Hematopoietic multipotent progenitor cell treated with erythropoietin and hydrocortisone succinate and interleukin-3 and kit ligand, for 4 days (in vitro differentiated cells): ENCODE results near the gene AGPS.
"Not testable (repeated sequence)": the region's sequence is repeated elsewhere in the genome, so short reads cannot be mapped to it uniquely, and the experiment has no call there.

ENCODE experiments used
- DNase-seq: peaks from one replicate; pipeline ENCODE4 v3.0.0-alpha.2; 2015

AGPS gene

DNA sequence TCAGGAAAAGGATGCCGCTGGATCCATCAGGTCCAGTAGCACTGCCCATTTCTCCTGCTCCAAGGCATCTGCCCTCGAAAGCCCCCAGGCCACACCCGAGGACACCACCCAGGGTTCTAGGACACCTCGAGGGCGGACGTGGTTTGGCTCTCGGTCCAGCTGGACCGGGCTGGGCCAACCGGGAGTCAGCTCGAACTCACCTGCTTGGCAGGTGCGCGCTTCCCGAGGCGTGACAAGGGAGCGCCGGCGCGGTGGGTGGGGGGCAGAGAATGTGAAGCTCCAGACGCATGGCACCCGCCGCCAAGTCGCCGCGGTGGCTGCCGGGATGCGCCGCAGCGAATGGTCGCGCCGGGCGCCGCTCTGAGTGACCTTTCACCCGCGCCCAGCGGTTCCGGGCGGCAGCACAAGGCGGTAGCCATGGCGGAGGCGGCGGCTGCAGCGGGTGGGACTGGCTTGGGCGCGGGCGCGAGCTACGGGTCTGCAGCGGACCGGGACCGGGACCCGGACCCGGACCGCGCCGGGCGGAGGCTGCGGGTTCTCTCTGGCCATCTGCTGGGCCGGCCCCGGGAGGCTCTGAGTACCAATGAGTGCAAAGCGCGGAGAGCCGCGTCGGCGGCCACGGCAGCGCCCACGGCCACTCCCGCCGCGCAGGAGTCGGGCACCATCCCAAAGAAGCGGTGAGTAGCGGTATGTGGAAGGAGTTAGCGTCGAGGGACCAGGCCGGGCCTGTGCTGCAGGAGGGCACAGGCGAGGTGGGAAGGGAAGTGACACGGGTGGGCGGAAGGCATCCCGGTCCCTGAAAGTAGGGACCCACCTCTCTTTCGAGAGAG is at the start of gene AGPS:
Gene AGPS (plus strand): TSS at position 401 of the 830 bp plus-strand sequence. CDS start 17 bp downstream, at position 418.
- peak; percentile 93 for DNase-seq

DNA sequence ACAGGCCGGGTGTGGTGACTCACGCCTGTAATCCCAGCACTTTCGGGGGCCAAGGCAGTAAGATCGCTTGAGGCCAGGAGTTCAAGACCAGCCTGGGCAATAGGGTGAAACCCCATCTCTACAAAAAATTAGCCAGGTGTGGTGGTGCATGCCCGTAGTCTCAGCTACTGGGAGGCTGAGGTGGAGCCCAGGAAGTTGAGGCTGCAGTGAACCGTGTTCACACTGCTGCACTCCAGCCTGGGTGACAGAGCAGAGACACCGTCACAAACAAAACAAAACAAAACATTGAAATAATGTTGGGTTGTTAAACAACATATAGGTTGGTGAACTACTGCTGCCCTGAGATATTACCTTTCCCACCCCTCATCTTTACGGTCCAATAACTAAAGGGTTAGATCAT is 48.8 kb upstream of the AGPS start:
- no peak for DNase-seq

DNA sequence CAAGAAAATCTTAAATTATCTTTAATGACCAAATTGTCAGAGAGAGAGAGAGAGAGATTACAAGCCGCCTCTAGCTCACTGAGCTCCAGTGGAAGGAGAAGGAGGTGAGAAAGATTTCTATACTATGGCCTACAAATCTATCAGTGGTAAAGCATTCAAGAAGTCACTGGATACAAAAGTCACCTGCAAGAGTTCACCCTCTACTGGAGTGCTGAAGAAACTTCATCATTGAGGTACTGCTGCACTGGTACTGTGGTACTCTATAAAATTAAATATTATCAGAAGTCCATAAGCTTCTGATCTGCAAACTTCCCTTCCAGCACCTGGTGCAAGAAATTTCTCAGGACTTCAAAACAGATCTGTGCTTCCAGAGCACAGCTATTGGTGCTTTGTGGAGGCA is 48.3 kb upstream of the AGPS start:
- no peak for DNase-seq

DNA sequence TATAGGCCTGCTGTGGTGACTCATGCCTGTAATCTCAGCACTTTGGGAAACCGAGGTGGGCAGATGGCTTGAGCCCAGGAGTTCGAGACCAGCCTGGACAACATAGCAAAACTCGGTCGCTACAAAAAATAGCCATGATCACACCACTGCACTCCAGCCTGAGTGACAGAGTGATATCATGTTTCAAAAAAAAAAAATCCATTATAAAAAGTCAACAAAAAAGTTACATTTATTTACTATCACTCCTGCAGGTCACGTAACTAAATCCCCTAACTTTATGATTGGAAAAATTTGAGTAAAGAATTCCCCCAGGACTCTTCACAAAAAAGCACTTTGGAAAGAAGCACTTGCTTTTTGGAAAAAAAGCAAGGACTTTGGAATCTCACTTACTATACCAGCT is 46.4 kb upstream of the AGPS start:
- DNase-seq = no peak

DNA sequence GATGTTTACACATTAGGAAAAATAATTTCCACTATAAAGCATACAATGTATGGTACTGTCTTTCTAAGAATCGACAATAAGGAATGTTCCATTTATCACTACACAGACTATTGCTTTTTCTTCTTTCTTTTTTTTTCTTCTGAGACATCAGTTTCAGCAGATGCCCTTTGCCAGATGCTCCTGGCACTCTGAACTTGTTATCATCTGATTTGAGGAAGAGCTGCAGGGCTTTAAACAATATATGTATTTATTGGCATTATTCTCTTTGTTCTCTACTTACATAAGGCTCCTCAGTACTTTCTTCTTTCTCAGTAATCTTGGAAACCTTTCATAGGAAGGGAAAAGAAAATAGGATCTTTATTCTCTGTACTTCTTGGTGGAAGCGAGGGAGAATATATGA is 45.0 kb upstream of the AGPS start:
- no peak for DNase-seq

DNA sequence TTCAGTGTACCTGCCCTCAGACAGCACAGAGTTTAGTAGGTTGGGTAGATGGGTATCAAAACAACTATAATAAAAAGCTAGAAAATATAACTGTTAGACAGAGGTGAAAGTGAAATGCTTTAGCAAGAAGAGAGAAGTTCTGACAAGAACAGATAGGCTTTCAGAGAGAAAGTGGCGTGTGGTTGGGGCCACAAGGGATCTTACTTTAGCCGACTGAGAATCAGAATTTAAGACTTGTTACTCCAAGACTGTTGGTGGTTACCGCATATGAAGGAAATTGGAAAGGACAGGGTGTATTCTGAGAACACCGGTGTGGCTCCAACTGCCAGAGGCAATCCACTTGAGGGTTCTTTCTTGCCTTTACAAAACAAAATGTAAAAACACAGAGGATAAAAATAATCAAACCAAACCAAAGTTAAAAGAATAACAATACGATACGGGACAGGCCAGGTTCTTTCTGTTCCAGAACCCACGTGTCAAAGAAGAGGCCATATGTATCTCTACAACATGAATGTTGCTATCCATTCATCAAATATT is 44.4 kb upstream of the AGPS start:
- DNase-seq = peak; percentile 79

DNA sequence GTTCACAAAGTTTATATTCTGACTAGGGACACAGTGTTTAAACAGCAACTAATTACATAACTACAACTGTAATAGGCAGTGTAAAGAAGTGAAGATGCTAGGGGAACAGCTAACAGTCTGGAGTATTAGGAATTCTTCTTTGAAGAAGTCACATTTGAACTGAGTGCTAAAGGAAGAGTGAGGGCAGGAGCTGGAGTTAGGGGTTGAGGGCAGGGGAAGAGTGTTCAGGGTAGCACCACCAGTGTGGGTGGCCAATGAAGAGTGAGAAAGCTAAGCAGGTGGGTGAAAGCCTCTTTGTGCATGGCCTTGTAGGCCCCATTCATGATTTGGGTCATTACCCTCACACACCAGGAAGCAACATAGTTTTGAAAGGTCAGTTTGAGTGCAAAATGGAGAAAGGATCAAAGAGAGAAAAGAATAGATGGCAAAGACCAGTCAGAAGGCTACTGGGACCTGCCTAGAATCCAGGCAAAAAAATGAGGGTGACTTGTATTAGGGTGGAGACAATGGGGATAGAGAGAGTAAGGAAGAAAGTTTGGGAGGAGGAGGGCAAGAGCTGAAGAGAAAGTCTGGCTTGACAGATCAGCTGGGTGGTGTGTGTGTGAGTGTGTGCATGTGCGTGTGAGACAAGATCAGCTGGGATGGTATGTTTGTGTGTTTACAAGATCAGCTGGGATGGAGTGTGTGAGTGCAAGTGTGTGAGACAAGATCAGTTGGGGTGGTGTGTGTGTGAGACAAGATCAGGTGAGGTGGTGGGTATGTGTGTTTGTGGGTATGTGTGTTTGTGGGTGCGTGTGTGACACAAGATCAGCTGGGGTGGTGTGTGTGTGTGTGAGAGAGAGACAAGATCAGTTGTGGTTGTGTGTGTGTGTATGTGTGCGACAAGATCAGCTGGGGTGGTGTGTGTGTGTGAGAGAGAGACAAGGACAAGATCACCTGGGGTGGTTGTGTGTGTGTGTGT is 43.6 kb upstream of the AGPS start:
- no peak for DNase-seq

DNA sequence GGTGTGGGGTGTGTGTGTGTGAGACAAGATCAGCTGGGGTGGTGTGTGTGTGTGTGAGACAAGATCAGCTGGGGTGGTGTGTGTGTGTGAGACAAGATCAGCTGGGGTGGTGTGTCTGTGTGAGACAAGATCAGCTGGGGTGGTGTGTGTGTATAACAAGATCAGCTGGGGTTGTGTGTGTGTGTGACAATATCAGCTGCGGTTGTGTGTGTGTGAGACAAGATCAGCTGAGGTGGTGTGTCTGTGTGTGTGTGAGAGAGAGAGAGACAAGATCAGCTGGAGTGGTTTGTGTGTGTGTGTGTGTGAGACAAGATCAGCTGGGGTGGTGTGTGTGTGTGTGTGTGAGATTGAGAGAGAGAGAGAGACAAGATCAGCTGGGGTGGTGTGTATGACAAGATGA is 41.9 kb upstream of the AGPS start:
- DNase-seq = not testable (repeated sequence)

DNA sequence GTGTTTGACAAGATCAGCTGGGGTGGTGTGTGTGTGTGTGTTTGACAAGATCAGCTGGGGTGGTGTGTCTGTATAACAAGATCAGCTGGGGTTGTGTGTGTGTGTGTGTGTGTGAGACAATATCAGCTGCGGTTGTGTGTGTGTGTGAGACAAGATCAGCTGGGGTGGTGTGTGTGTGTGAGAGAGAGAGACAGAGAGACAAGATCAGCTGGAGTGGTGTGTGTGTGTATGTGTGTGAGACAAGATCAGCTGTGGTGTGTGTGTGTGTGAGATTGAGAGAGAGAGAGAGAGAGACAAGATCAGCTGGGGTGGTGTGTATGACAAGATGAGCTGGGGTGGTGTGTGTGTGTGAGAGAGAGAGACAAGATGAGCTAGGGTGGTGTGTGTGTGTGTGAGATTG is 41.5 kb upstream of the AGPS start:
- not testable (repeated sequence) for DNase-seq

DNA sequence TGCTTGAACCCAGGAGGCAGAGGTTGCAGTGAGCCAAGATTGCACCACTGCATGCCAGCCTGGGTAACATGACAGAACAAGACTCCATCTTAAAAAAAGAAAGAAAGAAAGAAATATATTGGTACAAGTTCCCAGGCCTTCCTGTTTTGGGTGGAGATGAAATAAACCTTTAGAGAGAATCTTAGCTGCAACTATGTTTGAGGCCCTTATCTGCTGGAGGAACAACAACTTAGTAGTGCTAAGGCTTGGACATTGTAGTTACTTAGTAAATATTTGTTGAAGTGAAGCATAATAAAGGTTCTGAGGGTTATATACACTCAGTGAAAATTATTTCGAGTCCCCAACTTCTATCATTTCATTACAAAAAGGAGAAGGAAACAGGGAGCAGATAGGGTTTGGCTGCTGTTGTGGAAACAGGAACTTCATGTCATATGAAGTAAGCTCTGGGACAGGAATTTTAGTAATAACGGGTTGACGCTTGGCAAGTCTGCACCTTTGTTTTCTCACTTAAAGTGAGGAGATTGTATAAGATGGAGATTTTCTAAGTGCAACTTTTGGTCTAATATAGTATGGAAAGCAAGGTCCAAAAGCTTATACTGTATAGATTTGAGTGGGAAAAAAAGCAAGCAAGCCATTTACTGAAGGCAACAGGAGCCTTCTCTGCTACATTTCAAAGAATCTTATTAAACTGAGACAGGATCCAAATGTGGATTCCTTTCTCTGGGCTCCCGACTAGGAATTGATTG is 40.0 kb upstream of the AGPS start:
- DNase-seq = peak; percentile 79

DNA sequence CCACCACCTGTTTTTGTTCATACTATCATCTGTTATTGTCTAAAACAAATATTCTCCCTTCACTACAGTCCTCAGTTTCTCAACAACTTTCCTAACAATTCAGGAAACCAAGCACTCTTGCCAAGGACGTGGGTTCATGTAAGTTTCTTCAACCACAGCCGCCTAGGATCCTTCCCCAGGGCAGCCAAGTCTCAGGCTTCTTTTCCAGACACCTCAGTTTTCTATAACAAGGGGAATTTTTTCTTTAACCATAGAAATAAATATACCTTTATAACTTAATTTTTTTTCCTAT is 39.4 kb upstream of the AGPS start:
- no peak for DNase-seq

DNA sequence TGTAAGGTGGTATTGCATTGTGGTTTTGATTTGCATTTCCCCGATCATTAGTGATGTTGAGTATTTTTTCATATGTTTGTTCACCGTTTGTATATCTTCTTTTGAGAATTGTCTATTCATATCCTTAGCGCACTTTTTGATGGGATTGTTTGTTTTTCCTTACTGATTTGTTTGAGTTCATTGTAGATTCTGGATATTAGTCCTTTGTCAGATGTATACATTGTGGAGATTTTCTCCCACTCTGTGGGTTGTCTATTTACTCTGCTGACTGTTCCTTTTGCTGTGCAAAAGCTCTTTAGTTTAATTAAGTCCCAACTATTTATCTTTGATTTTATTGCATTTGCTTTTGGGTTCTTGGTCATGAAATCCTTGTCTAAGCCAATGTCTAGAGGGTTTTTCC is 38.0 kb upstream of the AGPS start:
- not testable (repeated sequence) for DNase-seq

DNA sequence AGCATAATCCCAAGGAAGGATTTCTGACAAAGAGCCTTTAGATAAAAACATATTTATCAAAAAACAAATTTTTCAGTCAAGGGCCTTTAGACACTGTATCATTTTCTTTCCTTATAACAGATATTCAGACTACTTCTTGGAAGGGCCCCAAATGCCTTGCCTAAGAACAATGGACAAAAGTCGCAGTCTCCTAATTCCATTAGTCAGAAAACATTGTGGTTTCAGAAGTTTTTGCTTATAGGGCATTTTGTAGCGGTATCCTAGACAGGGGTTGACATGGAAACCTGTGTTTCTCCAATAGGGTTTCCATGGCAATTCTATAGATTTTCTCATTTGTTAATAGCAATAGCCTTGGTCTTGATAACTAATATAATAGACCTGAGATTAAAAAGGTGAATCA is 36.7 kb upstream of the AGPS start:
- no peak for DNase-seq

DNA sequence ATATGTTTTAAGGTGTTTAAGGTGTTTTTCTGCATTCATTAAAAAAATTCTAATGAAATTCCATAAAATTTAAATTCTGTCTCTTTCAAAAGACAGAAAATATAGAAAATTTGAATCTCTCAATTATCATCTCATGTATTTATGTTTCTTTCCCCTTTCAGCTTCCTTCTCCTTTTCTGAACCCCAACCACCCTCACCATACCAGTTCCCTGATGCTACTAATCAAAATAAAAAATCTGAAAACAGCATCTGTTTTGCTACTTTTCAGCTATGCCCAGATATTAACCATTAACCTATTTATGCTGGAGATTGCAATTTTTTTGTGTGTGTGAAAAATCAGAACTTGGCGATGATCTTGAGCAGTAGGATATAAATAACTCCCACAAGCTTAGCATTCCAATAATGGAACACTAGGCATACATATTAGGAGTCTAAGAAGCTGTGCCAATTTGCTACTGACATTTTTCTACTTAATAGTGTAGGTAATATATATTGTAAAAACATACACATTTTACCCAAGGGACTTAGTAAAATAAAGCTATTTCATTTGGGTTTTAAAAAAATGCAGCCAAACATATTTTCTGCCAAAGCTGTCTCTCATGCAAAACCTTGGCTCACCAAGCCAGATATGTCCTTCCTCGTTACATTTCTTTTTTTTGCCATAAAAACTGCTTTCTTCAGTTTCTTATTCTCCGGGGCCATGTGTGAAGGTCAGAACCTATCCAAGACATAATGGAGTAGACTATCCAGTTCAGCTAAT is 32.6 kb upstream of the AGPS start:
- DNase-seq = peak; percentile 54

DNA sequence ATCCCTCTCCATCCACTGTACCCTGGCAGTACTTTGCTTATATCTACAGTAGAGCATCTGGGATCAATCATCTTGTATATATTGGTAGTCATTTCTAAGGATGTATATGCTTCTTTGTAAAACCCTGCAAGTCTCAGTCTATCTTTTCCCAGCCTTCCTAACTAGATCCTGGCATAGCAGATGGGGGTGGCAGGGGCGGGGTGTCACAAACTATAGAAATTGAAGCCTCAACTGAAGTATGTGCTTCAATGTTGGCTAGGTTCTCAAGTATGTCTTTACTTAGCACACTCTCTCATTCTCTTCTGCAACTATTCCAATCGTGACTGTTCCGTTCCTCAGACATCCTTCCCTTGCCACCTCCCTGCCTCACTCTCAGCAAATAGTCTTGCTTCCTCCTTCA is 30.1 kb upstream of the AGPS start:
- DNase-seq = no peak

DNA sequence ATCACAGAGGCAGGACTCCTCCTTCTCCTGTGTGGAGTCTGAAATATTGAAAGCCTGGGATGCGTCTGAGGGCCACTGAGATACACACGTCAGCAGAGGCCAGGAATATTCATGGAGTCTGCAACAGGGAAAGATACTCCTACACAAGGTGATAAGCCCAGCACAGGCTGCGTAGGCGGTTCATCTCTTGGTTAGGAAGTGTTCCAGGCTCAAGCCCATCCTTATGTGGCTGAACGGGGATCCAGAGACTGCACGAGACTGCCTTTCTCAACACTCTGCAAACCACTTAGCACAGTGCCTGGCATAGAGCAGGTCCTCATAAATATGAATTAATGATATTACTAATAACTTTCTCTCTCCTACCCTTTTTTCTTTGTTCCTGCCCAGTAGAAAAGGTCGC is 29.2 kb upstream of the AGPS start:
- no peak for DNase-seq

DNA sequence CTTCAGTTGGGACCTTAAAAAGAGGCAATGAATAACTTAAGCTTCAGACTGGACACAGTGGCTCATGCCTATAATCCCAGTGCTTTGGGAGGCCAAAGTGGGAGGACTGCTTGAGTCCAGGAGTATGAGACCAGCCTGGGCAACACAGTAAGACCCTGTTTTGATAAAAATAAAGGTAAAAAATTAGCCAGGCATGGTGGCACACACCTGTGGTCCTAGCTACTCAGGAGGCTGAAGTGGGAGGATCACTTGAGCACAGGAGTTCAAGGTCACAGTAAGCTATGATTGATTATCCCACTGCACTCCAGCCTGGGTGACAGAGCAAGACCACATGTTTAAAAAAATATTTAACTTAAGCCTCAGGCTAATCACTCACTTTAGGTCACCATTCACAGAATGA is 26.8 kb upstream of the AGPS start:
- DNase-seq = not testable (repeated sequence)

DNA sequence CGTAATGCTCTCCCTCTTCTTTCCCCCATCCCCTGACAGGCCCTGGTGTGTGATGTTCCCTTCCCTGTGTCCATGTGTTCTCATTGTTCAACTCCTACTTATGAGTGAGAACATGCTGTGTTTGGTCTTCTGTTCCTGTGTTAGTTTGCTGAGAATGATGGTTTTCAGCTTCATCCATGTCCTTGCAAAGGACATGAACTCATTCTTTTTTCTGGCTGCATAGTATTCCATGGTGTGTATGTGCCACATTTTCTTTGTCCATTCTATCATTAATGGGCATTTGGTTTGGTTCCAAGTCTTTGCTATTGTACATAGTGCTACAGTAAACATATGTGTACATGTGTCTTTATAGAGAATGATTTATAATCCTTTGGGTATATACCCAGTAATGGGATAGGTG is 24.6 kb upstream of the AGPS start:
- DNase-seq = not testable (repeated sequence)

DNA sequence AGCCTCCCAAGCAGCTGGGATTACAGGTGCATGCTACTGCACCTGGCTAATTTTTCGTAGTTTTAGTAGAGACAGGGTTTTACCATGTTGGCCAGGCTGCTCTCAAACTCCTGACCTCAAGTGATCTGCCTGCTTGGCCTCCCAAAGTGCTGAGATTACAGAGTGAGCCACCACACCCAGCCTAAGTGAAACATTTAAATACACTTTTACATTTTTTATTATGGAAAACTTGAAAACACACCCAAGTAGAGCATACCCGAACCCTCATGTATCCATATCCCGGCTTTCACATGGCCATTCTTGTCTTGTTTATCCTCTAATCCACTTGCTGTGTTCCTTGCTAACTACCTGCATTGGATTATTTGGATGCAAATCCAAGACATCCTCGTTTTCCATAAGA is 13.2 kb upstream of the AGPS start:
- DNase-seq = no peak

DNA sequence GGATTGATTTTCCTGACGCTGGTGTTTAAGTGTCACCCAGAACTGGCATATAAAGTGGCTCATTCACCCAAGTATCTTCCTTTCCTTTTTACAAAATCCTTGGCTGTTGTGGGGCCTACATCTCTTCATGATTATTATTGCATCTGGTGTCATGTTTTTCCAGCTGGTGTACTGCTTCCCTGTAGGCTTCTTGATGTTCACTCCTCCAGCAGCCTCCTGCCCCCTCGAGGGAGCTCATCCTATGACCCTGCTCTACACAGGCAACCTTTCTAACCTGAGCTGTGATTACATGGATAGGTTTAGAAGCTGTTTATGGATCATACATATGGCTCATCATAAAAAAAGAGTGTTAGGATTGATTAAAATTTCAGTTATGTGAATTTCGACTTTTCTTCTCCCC is 12.4 kb upstream of the AGPS start:
- no peak for DNase-seq

DNA sequence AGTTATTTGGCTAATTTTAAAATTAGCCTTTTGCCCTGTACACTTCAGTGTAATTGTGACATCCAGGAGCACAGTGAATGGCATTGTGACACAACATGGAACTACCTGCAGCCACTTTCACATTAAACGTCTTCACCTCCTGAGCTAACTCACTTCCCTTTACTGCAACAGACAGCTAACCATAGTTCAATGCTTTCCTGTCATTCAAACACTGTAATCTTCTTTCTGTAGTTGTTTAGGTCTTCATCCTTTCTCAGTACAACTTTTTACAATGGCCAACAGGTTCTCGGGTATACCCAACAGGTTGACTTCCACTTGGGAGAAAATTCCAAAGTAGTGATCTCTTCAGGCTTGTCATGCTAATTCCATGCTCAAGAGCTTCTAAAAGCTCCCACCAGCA is 8.6 kb upstream of the AGPS start:
- peak; percentile 18 for DNase-seq

DNA sequence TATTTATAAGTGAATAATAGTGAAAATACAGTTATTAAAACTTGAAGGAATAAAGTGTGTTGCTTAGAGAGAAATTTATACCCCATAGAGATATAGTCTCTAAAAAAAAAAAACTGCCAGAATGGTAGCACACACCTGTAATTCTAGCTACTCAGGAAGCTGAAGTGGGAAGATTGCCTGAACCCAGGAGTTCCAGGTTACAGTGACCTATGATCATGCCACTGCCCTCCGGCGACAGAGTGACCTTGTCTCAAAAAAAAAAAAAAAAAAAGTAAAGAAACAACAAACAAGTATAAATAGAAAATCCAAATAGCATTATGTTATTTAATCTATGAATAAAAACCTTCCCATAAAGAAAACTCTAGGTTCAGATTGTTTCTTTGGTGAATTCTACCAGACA is 7.4 kb upstream of the AGPS start:
- no peak for DNase-seq
